ENCODE measurements around the gene ZNF142.

Gene ZNF142

GRCh38 chr2:218621007-218621406, 38.4 kb downstream of the ZNF142 start:
- Histone ChIP-seq H3K27ac (ENCODE audit: insufficient read depth in 1 of 2, low read depth in 1 of 2, low read length in 2 of 2, poor library complexity in 1 of 2, severe bottlenecking in 2 of 2) (no peak overlapping the region), H3K36me3 (ENCODE audit: control insufficient read depth in 4 of 4, insufficient read depth in 4 of 4, low read length in 3 of 4) (no peaks in the 10 kb centered on the region), H3K4me1 (ENCODE audit: control extremely low read depth in 1 of 4, control insufficient read depth in 4 of 4, insufficient read depth in 4 of 4, low read length in 3 of 4) (peaks cover 0 to 9% (median 4%) of the 10 kb centered on the region in 4 experiments), H3K9me3 (ENCODE audit: control extremely low read depth in 1 of 5, control insufficient read depth in 4 of 5, insufficient read depth in 2 of 5, low read depth in 1 of 5, low read length in 4 of 5) (no peaks in the 10 kb centered on the region), H3K27me3 (replicated peaks in 2 of 5; ENCODE audit: control insufficient read depth in 4 of 5, insufficient read depth in 5 of 5, low read length in 4 of 5) (no peaks in the 10 kb centered on the region), H3K4me3 (ENCODE audit: control insufficient read depth in 1 of 7, extremely low read depth in 1 of 7, insufficient read depth in 4 of 7, low read depth in 2 of 7, low read length in 6 of 7) (no peak overlapping the region)
- ChIA-PET POLR2A (no interaction called here), CTCF (interaction anchor here (0.9 kb wide), 1 partner anchor 22 kb away, joined by 3 read pairs; no protein-coding TSS in a partner anchor)
- no peak for DNase-seq
- WGBS (ENCODE audit: insufficient coverage), result 100% methylated on average over 1 of the region's 7 CpGs

DNA sequence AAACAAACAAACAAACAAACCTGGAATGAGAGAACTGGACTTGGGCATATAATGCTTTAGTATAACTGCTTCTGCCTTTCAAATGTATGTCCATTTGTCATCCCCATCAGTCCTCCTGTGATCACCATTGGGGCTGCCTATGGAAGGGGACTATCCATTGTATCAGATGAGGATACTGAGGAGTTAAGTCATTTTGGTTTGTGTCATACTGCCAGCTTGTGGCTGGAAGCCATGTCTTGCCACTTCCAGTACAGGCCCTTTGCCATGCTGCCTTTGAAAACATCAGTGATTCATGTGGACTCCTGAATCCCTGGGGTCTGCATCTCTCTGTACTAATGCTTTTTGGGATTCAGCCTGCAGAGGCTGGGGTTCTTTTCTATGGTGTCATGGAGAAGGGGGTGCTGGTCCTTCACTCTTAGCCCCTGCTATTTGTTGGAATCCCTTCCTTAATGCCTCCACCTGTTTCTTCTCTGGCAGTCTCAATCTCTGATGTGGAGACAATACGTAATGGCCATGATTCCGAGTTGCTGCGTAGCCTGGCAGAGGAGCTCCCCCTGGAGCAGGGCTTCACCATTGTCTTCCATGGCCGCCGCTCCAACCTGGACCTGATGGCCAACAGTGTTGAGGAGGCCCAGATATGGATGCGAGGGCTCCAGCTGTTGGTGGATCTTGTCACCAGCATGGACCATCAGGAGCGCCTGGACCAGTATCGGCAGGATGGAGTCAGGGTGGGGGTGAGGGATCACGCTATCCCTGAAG, 41.1 kb downstream of the ZNF142 start:
- Histone ChIP-seq H3K9me3 (ENCODE audit: control extremely low read depth in 1 of 5, control insufficient read depth in 4 of 5, insufficient read depth in 2 of 5, low read depth in 1 of 5, low read length in 4 of 5) (no peaks in the 10 kb centered on the region), H3K27ac (ENCODE audit: insufficient read depth in 1 of 2, low read depth in 1 of 2, low read length in 2 of 2, poor library complexity in 1 of 2, severe bottlenecking in 2 of 2) (no peak overlapping the region), H3K27me3 (replicated peaks in 2 of 5; ENCODE audit: control insufficient read depth in 4 of 5, insufficient read depth in 5 of 5, low read length in 4 of 5) (no peaks in the 10 kb centered on the region), H3K4me1 (ENCODE audit: control extremely low read depth in 1 of 4, control insufficient read depth in 4 of 4, insufficient read depth in 4 of 4, low read length in 3 of 4) (peaks cover 0 to 9% (median 3%) of the 10 kb centered on the region in 4 experiments), H3K36me3 (ENCODE audit: control insufficient read depth in 4 of 4, insufficient read depth in 4 of 4, low read length in 3 of 4) (no peaks in the 10 kb centered on the region), H3K4me3 (ENCODE audit: control insufficient read depth in 1 of 7, extremely low read depth in 1 of 7, insufficient read depth in 4 of 7, low read depth in 2 of 7, low read length in 6 of 7) (no peak overlapping the region)
- DNase-seq, result no peak
- ChIA-PET CTCF (no interaction called here), POLR2A (interaction anchor here (1.3 kb wide), 1 partner anchor 17 kb away, joined by 3 read pairs; no protein-coding TSS in a partner anchor)
- 98% methylated on average over 9 of the region's 9 CpGs for WGBS (ENCODE audit: insufficient coverage)

- CTCF ChIA-PET, result interaction anchor here (0.8 to 2.7 kb wide), 4 partner anchors 9 to 72 kb away, joined by 3 to 7 read pairs (median 3); no protein-coding TSS in a partner anchor
- Histone ChIP-seq H3K4me1 (ENCODE audit: control extremely low read depth in 1 of 4, control insufficient read depth in 4 of 4, insufficient read depth in 4 of 4, low read length in 3 of 4) (no peaks in the 10 kb centered on the region), H3K27me3 (replicated peaks in 2 of 5; ENCODE audit: control insufficient read depth in 4 of 5, insufficient read depth in 5 of 5, low read length in 4 of 5) (no peaks in the 10 kb centered on the region), H3K27ac (ENCODE audit: insufficient read depth in 1 of 2, low read depth in 1 of 2, low read length in 2 of 2, poor library complexity in 1 of 2, severe bottlenecking in 2 of 2) (no peak overlapping the region), H3K4me3 (ENCODE audit: control insufficient read depth in 1 of 7, extremely low read depth in 1 of 7, insufficient read depth in 4 of 7, low read depth in 2 of 7, low read length in 6 of 7) (no peak overlapping the region), H3K36me3 (ENCODE audit: control insufficient read depth in 4 of 4, insufficient read depth in 4 of 4, low read length in 3 of 4) (no peaks in the 10 kb centered on the region), H3K9me3 (ENCODE audit: control extremely low read depth in 1 of 5, control insufficient read depth in 4 of 5, insufficient read depth in 2 of 5, low read depth in 1 of 5, low read length in 4 of 5) (no peaks in the 10 kb centered on the region)
- DNase-seq, result no peak
- POLR2A ChIA-PET, result interaction anchor here (0.6 kb wide), 1 partner anchor 43 kb away, joined by 3 read pairs; no protein-coding TSS in a partner anchor
- WGBS (ENCODE audit: insufficient coverage), result 97% methylated on average over 6 of the region's 6 CpGs
Measured at GRCh38 chr2:218615868-218616315, 43.5 kb downstream of the ZNF142 start.

DNA sequence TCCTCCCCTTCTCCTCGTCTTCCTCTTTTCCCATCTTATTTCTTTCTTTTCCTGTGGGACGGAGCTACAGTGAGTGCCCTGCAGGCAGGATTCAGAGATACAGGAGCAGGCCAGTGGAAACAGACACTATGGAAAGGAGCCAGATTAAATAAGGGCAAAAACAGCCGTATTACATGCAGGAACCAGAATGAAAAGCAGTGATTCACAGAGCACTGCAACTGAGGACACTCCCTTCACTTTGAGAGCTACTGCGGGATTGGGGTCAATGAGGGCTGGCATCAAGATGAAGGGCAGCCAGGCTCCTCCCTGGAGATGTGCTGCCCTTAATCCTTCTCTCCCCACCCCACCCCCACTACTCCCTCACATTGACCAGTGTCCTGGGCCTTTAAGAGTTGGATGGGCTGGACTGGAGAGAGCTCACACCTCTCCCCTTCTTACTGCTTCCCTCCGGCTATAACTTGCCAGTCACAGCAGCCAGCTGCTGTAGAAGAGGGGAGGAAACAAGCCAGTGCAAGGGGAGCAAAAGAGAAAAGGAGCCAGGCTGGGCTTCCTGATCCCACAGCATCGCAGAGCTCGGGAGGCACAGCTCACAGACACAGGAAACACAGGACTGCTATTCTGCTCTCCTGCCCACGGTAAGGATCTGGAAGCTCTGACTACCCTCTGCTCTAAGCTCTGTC, 51.8 kb downstream of the ZNF142 start, which contains the start of gene PLCD4:
Gene PLCD4, plus strand, starts transcription at position 464 of the 680 bp plus-strand sequence. CDS start 7,841 bp downstream, outside the sequence.
- no peak within 1 kb of the TSS for H3K4me3 ChIP-seq (ENCODE audit: control insufficient read depth in 1 of 7, extremely low read depth in 1 of 7, insufficient read depth in 4 of 7, low read depth in 2 of 7, low read length in 6 of 7)

GRCh38 chr2:218605432-218605831, 54.0 kb downstream of the ZNF142 start:
- Histone ChIP-seq H3K4me1 (ENCODE audit: control extremely low read depth in 1 of 4, control insufficient read depth in 4 of 4, insufficient read depth in 4 of 4, low read length in 3 of 4) (no peaks in the 10 kb centered on the region), H3K4me3 (ENCODE audit: control insufficient read depth in 1 of 7, extremely low read depth in 1 of 7, insufficient read depth in 4 of 7, low read depth in 2 of 7, low read length in 6 of 7) (no peak overlapping the region), H3K27ac (ENCODE audit: insufficient read depth in 1 of 2, low read depth in 1 of 2, low read length in 2 of 2, poor library complexity in 1 of 2, severe bottlenecking in 2 of 2) (no peak overlapping the region), H3K36me3 (ENCODE audit: control insufficient read depth in 4 of 4, insufficient read depth in 4 of 4, low read length in 3 of 4) (no peaks in the 10 kb centered on the region), H3K9me3 (ENCODE audit: control extremely low read depth in 1 of 5, control insufficient read depth in 4 of 5, insufficient read depth in 2 of 5, low read depth in 1 of 5, low read length in 4 of 5) (no peaks in the 10 kb centered on the region), H3K27me3 (replicated peaks in 2 of 5; ENCODE audit: control insufficient read depth in 4 of 5, insufficient read depth in 5 of 5, low read length in 4 of 5) (peaks cover 0 to 4% (median 0%) of the 10 kb centered on the region in 5 experiments)
- DNase-seq, result no peak
- ChIA-PET CTCF (no interaction called here), POLR2A (no interaction called here)
- 100% methylated on average over 2 of the region's 2 CpGs for WGBS (ENCODE audit: insufficient coverage)

More for the DNA sequence above, 51.8 kb downstream of the ZNF142 start, which contains the start of gene PLCD4:
- POLR2A ChIA-PET, result interaction anchor here (0.6 to 1.0 kb wide), 2 partner anchors 16 to 104 kb away, joined by 3 to 8 read pairs; no protein-coding TSS in a partner anchor
- H3K27ac ChIP-seq (ENCODE audit: insufficient read depth in 1 of 2, low read depth in 1 of 2, low read length in 2 of 2, poor library complexity in 1 of 2, severe bottlenecking in 2 of 2), result no peak within 1 kb of the TSS
- peaks cover 0 to 4% (median 0%) of the 10 kb centered on the region in 5 experiments for H3K27me3 ChIP-seq (replicated peaks in 2 of 5; ENCODE audit: control insufficient read depth in 4 of 5, insufficient read depth in 5 of 5, low read length in 4 of 5)
- CTCF ChIA-PET, result interaction anchor here (1.0 to 1.7 kb wide), 5 partner anchors 9 to 41 kb away, joined by 3 to 7 read pairs (median 4); no protein-coding TSS in a partner anchor
- no peaks in the 10 kb centered on the region for H3K9me3 ChIP-seq (ENCODE audit: control extremely low read depth in 1 of 5, control insufficient read depth in 4 of 5, insufficient read depth in 2 of 5, low read depth in 1 of 5, low read length in 4 of 5)
- DNase-seq, result no peak
- H3K36me3 ChIP-seq (ENCODE audit: control insufficient read depth in 4 of 4, insufficient read depth in 4 of 4, low read length in 3 of 4), result no peaks in the 10 kb centered on the region
- H3K4me1 ChIP-seq (ENCODE audit: control extremely low read depth in 1 of 4, control insufficient read depth in 4 of 4, insufficient read depth in 4 of 4, low read length in 3 of 4), result no peaks in the 10 kb centered on the region
- 68% methylated on average over 7 of the region's 8 CpGs for WGBS (ENCODE audit: insufficient coverage)

Measured in common myeloid progenitor, CD34-positive (primary cell).